GM19351 (cell line): ENCODE results near the gene ALG6.
"Not testable (repeated sequence)": the region's sequence is repeated elsewhere in the genome, so short reads cannot be mapped to it uniquely, and the experiment has no call there.

Experiments used
- ATAC-seq: cut with Tn5 transposase; IDR thresholded peaks from one replicate; pipeline ENCODE4 v1.9.1; 2021; ENCODE audit warnings: mild to moderate bottlenecking, moderate library complexity; ENCODE audit not compliant: unreplicated experiment

The ALG6 gene

GRCh38 chr1:63411066-63411465, 43.6 kb downstream of the ALG6 start:
- ATAC-seq = no peak

- ATAC-seq = no peak
Measured at GRCh38 chr1:63413394-63413793, 46.0 kb downstream of the ALG6 start.

- ATAC-seq = no peak
Measured at GRCh38 chr1:63414691-63415365, 47.4 kb downstream of the ALG6 start.

- no peak for ATAC-seq
Measured at GRCh38 chr1:63418101-63418500, 50.7 kb downstream of the ALG6 start.

- ATAC-seq = not testable (repeated sequence)
Measured at GRCh38 chr1:63420746-63421145, 53.3 kb downstream of the ALG6 start.

- no peak for ATAC-seq
Measured at GRCh38 chr1:63423649-63424048, 56.2 kb downstream of the ALG6 start.

- ATAC-seq = no peak
Measured at GRCh38 chr1:63428815-63429214, 61.4 kb downstream of the ALG6 start.

GRCh38 chr1:63429281-63429680, 61.9 kb downstream of the ALG6 start:
- ATAC-seq = no peak

GRCh38 chr1:63435161-63435560, 67.7 kb downstream of the ALG6 start:
- ATAC-seq = no peak

GRCh38 chr1:63442141-63442475, 74.7 kb downstream of the ALG6 start:
- ATAC-seq = no peak

GRCh38 chr1:63448731-63449246, 81.4 kb downstream of the ALG6 start:
- ATAC-seq = no peak

GRCh38 chr1:63450416-63450815, 83.0 kb downstream of the ALG6 start:
- no peak for ATAC-seq

GRCh38 chr1:63453232-63453631, 85.8 kb downstream of the ALG6 start:
- ATAC-seq = no peak

- no peak for ATAC-seq
Measured at GRCh38 chr1:63454269-63454668, 86.8 kb downstream of the ALG6 start.

GRCh38 chr1:63458750-63459149, 91.3 kb downstream of the ALG6 start:
- no peak for ATAC-seq

- no peak for ATAC-seq
Measured at GRCh38 chr1:63461661-63462230, 94.3 kb downstream of the ALG6 start.

- no peak for ATAC-seq
Measured at GRCh38 chr1:63463248-63463647, 95.8 kb downstream of the ALG6 start.

GRCh38 chr1:63466181-63466580, 98.8 kb downstream of the ALG6 start:
- ATAC-seq = no peak

- no peak for ATAC-seq
Measured at GRCh38 chr1:63466759-63467158, 99.3 kb downstream of the ALG6 start.

- not testable (repeated sequence) for ATAC-seq
Measured at GRCh38 chr1:63468683-63469082, 101.3 kb downstream of the ALG6 start.

GRCh38 chr1:63475761-63476160, 108.3 kb downstream of the ALG6 start:
- ATAC-seq = no peak

GRCh38 chr1:63480057-63480456, 112.6 kb downstream of the ALG6 start:
- no peak for ATAC-seq

GRCh38 chr1:63486629-63487028, 119.2 kb downstream of the ALG6 start:
- no peak for ATAC-seq
